GM12878 (cell line): ENCODE measurements around the gene SMOC2.

Source experiments
- JUNB ChIP-seq: IDR thresholded peaks from 2 replicates; pipeline ENCODE4 v1.6.1; 2016; ENCODE audit warnings: antibody characterized with exemption, mild to moderate bottlenecking
- MAX ChIP-seq: IDR thresholded peaks from 2 replicates; pipeline ENCODE4 v1.6.1; 2012; ENCODE audit warnings: low read depth, low read length, improper control_type of control experiment
- MXI1 ChIP-seq: fragments of 150-350 bp; IDR thresholded peaks from 2 replicates; pipeline ENCODE4 v1.6.1; 2011; ENCODE audit warnings: low read depth, mild to moderate bottlenecking, inconsistent platforms, low read length, improper control_type of control experiment
- NFIC ChIP-seq: IDR thresholded peaks from 2 replicates; pipeline ENCODE4 v1.6.1; 2012; ENCODE audit warnings: low read depth, mild to moderate bottlenecking, inconsistent platforms, low read length, moderate library complexity
- NR2F1 ChIP-seq: fragments of 450-650 bp; conservative IDR thresholded peaks from 2 replicates; pipeline ENCODE4 v1.6.1; 2017; ENCODE audit warnings: mild to moderate bottlenecking
- RFX5 ChIP-seq: IDR thresholded peaks from 2 replicates; pipeline ENCODE4 v1.6.1; 2011; ENCODE audit warnings: low read depth, low read length, improper control_type of control experiment
- TAF1 ChIP-seq: IDR thresholded peaks from 2 replicates; pipeline ENCODE4 v1.6.1; 2011; ENCODE audit warnings: mild to moderate bottlenecking, low read depth, low read length, borderline replicate concordance
- ZBTB33 ChIP-seq: fragments of 450-650 bp; IDR thresholded peaks from 2 replicates; pipeline ENCODE4 v1.6.1; 2017; ENCODE audit warnings: mild to moderate bottlenecking
- TF ChIP-seq, protein P1 (sequence below), 3 experiments: IDR thresholded peaks in 2 of 3; conservative IDR thresholded peaks in 1 of 3; 2 replicates each; pipeline ENCODE4 v1.5.1; 2011; ENCODE audit warnings: low read depth in 3 of 3, low read length in 3 of 3, mild to moderate bottlenecking in 3 of 3, control low read depth in 2 of 3, moderate library complexity in 2 of 3, inconsistent platforms in 1 of 3, mixed read lengths in 1 of 3; ENCODE audit not compliant: control insufficient read depth in 2 of 3, insufficient read depth in 1 of 3; ENCODE audit errors: extremely low read depth in 1 of 3

DNA sequence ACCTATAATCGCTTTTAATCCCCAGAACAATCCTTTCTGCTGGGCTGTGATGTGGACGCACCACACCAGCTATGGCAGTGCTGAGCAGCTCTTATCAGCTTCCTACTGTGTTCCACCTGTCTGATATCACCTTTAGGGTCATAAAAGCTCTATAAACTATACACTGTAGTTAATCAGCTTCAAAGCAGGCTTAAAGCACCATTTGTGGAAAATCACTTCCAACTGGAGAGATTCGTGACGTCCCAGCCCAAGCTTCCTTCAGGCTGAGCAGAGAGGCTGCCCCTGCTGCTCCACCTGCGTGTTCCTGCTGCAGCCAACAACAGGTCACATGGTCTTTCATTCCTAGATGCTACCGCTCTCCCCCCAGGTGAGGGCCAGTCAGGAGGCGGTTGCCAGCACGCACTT lies 156.5 kb downstream of the SMOC2 start:
- no peak for TF ChIP-seq MXI1
- no peak for TF ChIP-seq JUNB
- no peak for TF ChIP-seq NR2F1
- no peak for TF ChIP-seq RFX5
- TF ChIP-seq MAX = no peak
- TF ChIP-seq, protein P1, sequence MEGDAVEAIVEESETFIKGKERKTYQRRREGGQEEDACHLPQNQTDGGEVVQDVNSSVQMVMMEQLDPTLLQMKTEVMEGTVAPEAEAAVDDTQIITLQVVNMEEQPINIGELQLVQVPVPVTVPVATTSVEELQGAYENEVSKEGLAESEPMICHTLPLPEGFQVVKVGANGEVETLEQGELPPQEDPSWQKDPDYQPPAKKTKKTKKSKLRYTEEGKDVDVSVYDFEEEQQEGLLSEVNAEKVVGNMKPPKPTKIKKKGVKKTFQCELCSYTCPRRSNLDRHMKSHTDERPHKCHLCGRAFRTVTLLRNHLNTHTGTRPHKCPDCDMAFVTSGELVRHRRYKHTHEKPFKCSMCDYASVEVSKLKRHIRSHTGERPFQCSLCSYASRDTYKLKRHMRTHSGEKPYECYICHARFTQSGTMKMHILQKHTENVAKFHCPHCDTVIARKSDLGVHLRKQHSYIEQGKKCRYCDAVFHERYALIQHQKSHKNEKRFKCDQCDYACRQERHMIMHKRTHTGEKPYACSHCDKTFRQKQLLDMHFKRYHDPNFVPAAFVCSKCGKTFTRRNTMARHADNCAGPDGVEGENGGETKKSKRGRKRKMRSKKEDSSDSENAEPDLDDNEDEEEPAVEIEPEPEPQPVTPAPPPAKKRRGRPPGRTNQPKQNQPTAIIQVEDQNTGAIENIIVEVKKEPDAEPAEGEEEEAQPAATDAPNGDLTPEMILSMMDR (IDR thresholded peaks at IDR 0.05 in 2 of 3, conservative IDR thresholded peaks at IDR 0.05 in 1 of 3; ENCODE audit: control insufficient read depth in 2 of 3, extremely low read depth in 1 of 3, insufficient read depth in 1 of 3, low read depth in 3 of 3, low read length in 3 of 3) = no peak
- no peak for TF ChIP-seq TAF1
- TF ChIP-seq ZBTB33 = no peak
- no peak for TF ChIP-seq NFIC
